ENCODE results near the gene ANKRD33B. TPM values are rescaled to one million over a fixed set of nuclear protein-coding genes. Genes with fewer than 3 reads are reported as not detected.

ANKRD33B gene
- total RNA-seq, 1 donor: 2.6 TPM

DNA sequence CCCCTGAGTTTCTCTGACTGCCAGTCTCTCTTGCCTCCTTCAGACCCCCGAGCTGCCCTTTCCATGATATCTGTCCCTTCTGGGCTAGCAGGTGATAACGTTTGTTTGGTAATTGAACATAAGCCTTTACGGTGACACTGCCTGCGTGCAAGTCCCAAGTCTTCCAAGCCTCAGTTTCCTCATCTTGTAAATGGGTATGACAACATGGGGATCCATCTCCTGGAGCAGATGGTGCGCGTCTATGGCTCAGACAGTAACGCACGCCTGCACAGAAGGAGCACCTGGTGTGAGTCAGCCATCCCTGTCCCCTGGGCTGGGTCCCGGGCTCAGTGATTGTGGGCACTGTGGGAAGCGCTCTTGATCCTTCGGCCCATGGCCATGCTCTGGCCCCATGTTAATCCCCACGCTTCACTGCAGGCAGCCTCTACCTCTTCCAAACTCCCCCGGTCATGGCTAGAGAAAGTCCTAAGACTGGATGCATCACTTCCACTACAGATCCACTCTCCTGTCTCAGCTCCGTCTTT, 111.4 kb downstream of the ANKRD33B start:
- TF ChIP-seq, protein P1, sequence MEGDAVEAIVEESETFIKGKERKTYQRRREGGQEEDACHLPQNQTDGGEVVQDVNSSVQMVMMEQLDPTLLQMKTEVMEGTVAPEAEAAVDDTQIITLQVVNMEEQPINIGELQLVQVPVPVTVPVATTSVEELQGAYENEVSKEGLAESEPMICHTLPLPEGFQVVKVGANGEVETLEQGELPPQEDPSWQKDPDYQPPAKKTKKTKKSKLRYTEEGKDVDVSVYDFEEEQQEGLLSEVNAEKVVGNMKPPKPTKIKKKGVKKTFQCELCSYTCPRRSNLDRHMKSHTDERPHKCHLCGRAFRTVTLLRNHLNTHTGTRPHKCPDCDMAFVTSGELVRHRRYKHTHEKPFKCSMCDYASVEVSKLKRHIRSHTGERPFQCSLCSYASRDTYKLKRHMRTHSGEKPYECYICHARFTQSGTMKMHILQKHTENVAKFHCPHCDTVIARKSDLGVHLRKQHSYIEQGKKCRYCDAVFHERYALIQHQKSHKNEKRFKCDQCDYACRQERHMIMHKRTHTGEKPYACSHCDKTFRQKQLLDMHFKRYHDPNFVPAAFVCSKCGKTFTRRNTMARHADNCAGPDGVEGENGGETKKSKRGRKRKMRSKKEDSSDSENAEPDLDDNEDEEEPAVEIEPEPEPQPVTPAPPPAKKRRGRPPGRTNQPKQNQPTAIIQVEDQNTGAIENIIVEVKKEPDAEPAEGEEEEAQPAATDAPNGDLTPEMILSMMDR (IDR thresholded peaks at IDR 0.05; ENCODE audit: insufficient read depth, low read depth, low read length): no peak
- no peak overlapping the region for H3K4me3 ChIP-seq (ENCODE audit: low read depth, low read length)
- no peak for DNase-seq (ENCODE audit: low read depth)

DNA sequence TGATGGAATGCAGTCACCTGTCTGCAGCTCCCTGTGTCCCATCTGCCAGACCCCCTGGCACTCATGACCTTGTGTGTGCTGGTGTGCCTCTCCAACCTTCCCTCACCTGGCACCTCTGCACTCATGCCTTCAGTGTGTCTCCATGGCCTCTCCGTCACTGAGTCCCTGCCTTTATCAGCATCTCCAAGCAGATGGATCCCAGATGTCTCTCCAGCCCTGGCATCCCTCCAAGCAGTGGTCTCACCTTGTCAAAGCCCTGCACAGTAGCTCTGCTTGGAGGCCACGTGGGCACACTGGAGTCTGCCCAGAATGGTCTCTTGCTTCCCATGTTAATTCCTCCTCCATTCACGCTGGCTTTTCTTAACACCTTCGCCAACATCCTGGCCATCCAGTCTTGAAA, 112.4 kb downstream of the ANKRD33B start:
- no peak for DNase-seq (ENCODE audit: low read depth)
- no peak overlapping the region for H3K4me3 ChIP-seq (ENCODE audit: low read depth, low read length)
- TF ChIP-seq, protein P1 (IDR thresholded peaks at IDR 0.05; ENCODE audit: insufficient read depth, low read depth, low read length): no peak

DNA sequence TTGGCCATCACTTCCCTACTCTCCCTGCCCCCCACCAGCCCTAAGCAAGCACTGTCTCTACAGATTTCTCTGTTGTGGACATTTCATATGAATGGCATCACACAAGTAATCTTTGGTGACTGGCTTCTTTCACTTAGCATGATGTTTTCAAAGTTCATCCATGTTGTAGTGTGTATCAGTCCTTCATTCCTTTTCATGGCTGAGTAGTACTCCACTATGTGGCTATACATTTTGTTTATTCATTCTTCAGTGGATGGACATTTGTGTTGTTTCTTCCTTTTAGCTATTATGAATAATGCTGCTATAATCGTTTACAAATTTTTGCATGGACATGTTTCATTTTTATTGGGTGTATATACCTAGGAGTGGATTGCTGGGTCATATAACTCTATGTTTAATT, 113.1 kb downstream of the ANKRD33B start:
- TF ChIP-seq, protein P1 (IDR thresholded peaks at IDR 0.05; ENCODE audit: insufficient read depth, low read depth, low read length): no peak
- no peak overlapping the region for H3K4me3 ChIP-seq (ENCODE audit: low read depth, low read length)
- no peak for DNase-seq (ENCODE audit: low read depth)

DNA sequence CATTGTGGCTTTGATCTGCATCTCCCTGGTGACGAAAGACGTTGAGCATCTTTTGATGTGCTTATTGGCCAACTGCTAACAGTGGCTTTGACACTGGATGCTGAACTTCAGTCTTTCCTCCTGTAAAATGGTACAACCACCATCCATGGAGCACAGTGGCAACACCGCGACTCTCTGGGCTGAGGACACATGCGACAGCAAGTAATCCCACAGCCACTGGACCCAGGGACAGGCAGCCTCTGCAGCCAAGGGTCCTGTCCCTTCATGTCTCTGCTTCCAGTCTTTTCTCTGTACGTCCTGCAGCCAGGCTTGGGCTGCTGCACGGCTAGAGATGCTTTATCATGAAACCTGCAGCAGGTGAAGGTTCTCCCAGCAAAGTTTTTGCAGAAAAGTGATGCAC, 113.7 kb downstream of the ANKRD33B start:
- TF ChIP-seq, protein P1 (IDR thresholded peaks at IDR 0.05; ENCODE audit: insufficient read depth, low read depth, low read length): no peak
- no peak overlapping the region for H3K4me3 ChIP-seq (ENCODE audit: low read depth, low read length)
- no peak for DNase-seq (ENCODE audit: low read depth)

DNA sequence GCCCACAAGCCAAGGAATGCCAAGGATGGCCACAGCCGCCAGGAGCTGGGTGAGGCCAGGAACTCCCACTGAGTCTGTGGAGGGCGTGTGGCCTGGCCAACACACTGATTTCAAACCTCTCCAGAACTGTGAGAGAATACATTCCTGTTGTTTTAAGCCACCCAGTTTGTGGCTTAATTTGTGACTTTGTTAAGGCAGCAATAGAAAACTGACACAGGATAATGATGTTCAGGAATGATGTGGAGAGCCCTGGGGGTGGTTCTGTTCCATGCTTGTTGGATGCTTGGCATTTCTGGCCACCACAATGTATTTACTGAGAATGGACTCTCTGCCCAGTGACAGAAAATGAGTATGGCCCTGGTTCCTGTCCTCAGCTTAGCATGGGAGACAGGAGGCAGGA, 114.4 kb downstream of the ANKRD33B start:
- DNase-seq (ENCODE audit: low read depth): no peak
- H3K4me3 ChIP-seq (ENCODE audit: low read depth, low read length): no peak overlapping the region
- TF ChIP-seq, protein P1 (IDR thresholded peaks at IDR 0.05; ENCODE audit: insufficient read depth, low read depth, low read length): no peak

DNA sequence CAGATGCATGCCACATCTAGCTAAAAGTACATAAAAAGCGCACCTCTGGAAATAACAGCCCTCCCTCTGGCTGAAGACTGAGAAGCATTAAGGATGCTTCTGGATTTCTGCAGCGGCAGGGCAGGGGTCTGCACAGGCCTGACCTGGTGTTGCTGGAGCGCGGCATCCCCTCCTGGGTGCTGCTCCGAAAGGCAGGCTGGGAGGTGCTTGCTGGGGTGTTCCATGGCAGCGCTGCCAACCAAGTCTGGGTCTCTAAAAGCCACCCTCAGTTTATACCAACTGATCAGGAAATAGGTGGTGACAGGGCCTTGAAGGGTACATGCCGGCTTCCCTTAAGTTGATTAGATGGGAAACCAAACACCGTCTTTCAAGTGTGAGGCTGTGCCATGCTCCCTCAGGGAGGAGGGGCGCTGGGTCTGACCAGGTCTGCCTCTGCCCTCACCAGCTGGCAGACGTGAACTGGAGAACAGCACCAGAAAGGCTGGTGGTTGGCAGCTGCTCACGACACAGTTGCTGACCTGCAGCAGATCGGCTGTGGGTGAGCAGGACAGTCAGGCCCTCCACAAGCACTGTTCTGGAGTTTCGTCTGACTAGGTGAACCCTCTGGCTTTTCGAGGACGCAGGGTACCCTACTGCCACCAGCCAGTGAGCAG, 115.6 kb downstream of the ANKRD33B start:
- TF ChIP-seq, protein P1 (IDR thresholded peaks at IDR 0.05; ENCODE audit: insufficient read depth, low read depth, low read length): no peak
- DNase-seq (ENCODE audit: low read depth): no peak
- no peak overlapping the region for H3K4me3 ChIP-seq (ENCODE audit: low read depth, low read length)

All from fibroblast of villous mesenchyme (primary cell).